ENCODE data around the gene UBXN11.
"Not testable (repeated sequence)": the region's sequence is repeated elsewhere in the genome, so short reads cannot be mapped to it uniquely, and the experiment has no call there.

Gene UBXN11

DNA sequence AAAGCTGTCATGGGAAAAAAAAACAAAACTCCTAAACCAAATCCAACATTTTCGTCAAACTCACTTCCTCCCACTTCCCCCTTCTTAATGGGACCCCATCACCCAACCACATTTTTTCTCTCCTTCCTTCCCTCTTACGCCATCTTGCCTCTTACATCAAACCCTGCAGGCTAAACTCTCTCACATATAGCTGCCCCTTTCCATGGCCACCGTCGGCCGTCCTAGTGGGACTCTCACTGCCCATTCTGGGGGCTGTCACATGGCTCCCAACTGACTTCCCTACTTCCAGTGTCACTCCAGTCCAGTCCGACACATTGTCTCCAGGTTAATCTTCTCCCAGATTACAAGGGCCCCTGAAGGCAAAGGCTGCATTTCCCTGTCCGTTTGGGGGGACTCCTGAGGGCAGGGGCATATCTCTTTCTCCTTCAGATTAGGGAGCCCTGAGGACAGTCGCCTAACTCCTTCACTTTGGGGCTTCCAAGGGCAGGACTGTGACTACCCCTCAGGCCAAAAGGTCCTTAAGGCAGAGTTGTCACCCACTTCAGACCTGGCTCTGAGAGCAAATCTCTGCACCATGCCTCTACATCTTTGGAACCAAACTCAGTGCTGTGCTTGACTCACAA, 658 bp downstream of the UBXN11 start:
- DNase-seq: no peak

DNA sequence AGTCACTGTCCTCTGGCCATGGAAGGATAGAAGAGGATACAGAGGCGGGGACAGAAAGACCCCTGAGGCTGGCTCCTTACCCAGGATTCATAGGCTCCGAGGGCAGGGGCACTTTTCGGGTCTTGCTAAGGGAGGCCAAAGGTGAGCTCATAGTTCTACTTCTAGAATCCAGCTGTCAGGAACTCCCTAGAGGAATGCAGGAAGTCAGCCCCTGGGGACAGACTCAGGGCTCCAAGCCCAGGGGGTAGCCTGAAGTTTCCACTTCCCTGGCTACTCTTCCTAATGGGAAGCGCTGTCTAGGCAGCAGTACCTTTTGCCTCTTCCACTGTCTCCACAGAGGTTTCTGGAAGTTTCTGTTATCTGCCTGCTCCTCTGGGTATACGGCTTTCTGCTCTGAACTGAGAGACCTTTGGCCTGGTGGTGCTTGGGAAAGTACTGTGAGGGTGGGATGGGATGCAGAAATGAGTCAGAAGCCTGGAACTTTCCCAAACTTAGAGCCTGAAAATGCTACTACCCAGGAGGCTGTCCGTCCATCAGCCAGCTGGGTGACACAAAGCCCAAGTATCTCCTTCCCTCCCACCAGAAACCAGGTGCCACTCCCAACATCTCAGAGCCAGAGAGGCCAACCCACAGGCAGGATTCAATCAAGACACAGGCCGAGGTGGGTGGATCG, 3.6 kb downstream of the UBXN11 start:
- DNase-seq: no peak

DNA sequence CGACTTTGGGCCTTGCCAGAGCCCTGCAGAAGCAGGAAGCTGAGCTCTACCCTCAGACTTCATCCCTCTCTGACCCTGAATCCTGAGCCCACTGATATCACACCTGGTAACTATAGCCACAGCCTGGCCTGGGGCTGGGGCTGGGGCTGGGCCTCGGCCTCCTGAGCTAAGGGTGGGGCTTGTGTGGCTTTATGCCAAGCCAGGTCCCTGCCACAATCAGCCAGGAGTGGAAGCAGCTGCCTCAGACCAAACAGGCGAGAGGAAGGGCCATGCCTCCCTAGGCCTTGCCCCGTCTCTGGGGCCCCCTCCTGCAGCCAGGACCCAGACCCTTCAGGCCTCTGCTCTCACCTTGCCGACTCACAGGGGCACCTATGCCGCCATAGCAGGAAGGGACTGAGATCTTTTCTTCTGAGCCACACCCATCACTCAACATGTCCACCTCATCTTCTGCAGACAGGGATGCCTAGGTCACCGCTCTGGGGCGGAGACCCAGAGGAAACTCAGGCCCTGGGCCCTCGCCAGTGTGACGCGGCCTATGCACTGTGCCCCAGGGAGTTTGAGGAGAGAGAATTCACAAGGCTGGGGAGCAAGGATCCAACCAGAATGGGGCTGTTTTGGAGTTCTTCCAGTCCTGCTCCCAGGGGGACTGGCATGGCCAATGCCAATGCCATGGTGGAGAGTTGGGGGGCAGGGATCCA, 5.7 kb downstream of the UBXN11 start:
- no peak for DNase-seq

DNA sequence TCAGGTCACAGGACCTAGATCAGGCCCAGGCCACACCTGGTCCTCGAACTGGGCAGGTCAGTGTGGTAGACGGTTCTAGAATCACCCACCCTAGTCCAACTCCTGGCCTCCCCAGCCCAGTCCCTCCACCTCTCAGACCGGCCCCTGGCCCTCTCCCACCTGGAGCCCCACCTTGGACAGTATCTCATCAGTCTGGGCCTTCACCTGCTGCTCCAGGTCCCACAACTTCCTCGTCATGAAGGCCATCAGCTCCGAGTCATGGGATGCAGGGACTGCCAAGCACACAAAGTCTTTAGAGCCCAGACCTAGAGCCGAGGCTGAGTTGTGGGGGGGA, 8.7 kb downstream of the UBXN11 start:
- no peak for DNase-seq

DNA sequence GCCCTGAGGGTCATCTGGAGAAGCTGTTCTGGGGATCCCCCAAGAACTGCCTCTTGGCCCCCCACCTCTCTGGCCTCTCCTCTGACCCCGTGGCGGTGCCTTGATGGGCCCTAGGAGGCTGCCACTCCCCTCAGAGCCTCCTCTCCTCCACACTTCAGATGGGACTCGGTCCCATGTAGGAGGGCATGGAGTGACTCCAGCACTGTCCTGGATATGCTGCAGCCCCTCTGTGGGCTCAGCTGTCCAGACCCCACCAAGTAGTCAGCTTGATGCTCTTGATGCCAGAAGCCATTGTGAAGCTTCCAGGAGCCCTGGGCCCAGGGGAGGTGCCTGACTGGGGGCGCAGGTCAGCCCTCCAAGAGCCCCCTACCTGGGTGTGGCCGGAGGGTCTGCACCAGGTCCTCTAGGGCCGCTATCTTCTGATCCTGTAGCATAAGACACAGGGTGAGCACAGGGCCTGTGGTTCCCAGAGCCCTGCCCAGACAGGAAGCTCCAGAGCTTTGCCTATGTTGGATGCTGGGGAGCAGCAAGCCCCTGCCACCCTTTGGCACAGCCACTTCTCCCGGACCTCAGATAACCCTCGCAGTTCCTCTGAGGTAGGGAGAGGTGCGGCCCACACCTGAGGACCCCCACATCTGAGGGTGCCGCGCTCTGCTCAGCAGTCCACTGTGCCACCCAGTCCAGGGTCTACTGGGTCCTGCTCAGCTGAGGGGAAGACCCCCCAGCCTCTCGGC, 9.2 kb downstream of the UBXN11 start:
- no peak for DNase-seq

DNA sequence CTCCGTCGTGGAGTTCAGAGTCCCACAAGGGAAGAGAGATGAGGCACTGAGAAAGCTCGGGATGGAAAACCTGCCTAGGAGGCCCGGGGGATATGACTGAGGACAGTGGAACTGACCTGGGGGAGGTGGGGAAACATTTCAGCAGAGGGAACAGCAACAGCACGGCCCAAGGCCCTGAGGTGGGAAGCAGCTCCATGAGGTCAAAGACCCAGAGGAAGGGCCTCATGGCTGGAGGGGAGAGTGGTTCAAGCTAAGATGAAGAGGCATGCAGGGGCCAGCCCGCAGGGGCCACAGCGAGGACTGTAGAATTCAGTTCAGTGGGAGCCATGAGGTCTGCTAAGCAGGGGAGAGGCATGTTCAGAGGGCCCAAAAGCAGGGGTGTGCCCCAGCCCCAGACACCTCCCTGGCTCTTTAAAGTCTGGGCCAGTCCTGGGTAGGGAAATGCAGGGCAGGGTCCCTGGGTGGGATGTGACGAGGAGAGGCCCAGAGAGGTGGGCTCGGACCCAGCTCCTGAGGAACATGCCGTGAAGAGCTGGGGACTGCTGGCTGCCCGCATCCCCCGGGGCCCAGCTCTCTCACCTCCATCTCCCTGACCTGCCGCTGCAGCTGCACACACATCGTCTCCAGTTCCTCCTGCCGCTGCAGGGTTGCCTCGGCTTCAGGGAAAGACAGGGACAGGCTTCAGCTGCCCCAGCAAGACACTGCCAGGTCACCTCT, 9.9 kb downstream of the UBXN11 start:
- DNase-seq: no peak

DNA sequence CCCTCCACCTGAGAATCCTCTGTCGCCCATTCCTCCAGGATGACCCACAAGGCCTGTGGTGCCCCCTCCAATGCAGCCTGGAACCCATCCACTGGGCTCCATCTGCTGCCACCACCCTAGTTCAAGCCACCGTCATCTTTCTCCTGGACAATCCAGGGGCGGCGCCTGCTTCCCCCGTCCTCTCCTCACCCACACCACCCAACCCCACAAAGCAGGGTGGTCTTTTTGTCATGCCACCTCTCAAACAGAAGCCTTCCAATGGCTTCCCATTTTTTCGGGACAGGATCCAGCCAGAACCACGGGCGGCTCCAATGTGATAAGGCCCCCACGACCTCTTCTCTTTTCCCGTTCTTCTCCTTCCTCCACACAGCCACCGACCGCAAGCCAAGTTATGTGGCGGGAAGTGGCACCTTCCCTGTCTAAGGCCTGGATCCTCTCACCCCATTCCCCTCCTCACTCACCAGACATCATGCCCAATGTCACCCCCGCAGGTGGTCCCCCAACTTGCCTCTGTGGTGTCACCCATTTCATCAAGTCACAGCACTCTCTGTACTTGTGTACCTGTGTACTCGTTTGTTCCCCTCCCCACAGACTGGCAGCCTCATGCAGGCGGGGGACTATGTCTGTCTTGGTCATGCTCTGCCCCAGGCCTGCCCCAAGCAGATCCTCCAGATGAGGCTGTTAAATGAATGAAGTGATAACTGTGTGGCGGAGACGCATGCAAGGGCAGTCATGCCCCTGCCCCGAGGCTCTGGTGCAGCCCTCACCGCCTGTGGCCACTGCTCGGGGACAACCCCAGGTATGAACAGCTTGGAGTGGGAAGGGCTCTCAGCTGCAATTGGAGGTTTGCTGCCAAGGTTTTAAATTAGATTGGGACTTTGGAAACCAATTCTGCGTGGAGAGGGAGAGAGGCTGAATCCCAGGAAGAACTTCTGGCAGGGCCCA, 11.0 kb downstream of the UBXN11 start:
- DNase-seq: no peak

DNA sequence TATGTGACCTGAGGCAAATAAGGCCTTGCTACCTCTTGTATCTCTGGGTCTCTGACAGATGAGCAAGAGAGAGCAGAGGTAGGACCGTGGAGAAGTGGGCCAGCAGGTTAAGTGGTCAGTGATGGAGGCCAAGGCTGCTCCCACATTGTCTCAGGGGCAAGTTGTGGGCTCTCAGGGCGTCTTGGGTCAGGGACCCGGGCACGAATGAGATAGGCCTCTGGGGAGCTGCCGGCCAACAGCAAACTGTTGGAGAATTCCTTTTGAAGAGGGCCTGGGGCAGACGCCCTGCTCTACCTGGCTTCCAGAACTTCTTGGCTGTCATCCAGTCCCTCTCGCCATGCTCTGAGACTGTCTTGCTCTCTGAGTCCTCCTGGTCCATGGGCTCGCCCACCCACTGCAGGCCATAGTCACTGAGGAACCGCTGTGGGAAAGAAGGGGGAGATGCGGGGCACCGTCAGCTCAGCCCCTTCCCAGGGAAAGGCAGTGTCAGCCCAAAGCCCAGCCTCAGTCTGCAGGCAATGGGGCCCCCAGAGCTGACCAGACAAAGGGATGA, 12.4 kb downstream of the UBXN11 start:
- no peak for DNase-seq

DNA sequence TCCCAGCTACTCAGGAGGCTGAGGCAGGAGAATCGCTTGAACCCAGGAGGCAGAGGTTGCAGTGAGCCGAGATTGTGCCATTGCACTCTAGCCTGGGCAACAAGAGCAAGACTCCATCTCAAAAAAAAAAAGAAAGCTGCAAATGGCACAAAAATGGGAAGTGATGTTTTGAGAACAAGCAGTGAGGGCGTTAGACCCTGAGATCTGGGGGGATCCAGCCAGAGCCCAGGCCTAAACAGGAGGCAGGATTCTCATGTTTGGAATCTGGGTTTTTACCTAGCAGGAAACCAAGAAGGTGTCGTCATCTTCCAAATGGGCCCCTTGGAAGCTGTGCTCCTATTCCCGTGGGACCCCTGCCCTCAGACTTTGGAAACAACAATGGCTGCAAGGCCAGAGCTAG, 13.7 kb downstream of the UBXN11 start:
- not testable (repeated sequence) for DNase-seq

DNA sequence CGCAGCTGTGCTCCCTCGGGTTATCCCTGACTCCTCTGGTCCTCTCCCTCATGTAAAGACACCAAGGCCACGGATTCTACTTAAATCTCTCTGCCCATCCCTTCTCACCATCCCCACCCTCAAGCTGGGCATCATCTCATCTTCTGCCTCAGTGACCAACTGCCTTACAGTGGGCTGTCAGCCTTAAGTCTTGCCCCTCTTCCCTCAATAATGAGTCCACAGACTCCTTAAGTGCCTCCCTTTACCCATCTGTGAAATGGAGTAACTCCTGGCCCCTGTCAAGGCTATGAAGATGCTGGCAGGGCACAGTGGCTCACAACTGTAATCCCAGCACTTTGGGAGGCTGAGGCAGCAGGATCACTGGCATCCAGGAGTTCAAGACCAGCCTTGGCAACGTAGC, 14.5 kb downstream of the UBXN11 start:
- no peak for DNase-seq

DNA sequence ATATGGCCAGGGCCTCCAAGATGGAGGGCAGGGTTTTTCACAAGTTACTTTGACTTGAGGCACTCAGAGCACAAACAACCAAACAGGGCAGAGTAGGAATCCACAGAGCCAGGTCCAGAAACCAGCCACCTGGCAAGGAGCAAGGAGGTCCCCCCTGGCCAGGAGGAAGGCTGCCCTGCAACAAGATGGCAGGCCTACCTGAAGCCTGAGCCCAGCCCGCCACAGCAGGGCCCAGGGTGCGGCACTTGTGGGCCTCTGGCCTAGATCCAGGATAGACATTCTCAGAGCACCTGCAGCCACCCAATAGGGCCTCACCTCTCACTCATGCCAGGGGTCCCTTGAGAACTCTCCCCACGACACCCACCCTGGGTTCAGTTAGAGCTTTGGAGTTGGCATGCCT, 15.0 kb downstream of the UBXN11 start:
- DNase-seq: no peak

DNA sequence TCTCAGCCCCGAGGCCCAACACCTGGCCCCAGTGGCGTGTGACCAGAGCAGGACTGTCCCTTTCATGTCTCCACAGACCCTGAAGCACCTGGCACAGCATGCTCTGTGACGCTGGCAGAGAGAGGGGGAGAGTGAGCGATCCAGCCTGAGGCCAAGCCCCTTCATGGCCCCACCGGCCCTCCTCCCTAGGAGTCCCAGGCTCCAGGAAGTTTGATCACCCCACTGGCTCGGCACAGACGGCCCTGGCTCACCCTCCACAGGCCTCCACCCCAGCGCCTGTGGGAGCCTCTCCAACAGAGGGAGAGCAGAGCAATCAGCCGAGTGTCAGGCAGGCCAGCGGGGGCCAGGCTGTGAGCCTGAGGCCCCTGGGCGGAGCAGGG, 15.6 kb downstream of the UBXN11 start:
- no peak for DNase-seq

DNA sequence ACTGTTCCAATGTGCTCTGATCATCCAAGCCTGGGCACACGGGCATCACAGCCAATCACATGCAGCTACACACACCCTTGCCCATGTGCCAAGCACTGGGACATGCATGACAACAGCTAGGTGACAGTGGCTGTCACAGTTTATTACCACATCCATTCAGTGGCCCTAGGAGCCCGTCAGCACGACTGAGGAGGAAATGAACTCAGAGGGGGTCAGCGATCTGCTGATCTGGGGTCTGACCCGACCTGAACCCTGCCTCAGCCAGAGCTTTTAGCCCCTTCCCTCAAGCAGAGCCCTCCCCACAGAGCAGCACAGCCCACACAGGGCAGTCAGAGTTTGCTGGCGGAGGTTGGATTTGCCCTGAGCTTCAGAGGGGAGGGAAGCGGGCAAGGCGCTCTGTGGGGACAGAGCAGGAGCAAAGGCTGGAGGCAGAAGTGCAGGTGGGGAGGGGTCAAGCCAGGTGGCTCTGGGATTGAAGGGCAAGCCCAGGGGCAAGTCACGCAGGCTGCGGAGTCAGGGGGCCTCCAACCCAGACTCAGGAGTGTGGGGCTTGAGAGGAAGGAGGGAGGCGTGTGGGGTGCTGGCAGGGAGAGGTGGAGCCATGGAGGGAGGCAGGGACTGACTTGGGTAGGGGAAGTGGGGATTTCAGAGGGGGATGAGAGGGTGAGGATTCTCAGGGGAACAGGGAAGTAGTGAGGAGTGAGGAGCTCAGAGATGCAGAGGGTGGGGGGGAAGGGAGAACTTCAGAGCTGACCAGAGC, 16.1 kb downstream of the UBXN11 start:
- no peak for DNase-seq

DNA sequence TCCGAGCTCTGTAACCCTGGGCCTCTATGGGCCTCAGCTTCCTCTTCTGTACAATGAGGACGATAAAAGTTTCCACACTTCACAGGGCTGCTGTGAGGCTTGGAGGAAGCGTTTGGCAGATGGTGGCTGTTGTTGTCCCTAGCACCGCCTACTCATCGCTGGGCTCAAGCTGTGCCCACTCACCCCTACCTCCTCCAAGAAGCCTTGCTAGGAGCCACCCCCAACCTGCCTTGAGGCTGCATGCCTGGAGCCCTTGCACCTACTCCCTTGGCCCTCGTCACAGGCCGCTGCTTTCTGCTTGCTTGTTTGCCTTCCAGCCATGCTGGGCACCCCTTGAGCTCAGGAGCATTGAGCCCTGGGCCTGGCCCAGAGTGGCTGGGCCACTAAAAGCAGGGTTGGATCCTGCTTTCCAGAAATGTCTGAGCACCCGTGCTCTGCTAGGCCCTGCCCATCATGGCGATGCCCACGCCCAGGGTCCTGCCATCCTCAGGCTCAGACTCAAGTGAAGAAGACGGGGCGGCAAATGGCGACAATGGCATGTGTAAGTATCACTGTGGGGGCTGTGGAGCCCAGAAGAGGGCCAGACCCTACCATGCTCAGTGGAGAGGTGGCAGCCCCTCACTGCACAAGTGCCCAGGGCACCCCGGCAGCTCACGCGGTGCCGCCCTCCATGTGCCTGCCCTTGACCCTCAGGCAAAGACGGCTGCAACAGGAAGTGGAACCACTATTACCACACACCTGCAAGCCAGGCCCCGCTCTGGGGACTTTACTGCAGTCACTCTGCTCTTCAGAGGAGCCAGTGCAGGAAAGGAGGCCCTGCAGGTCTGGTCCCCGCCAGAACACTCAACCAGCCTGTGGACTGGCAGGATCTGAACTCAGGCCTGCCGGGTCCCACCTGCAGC, 17.0 kb downstream of the UBXN11 start:
- peak; percentile 46 for DNase-seq

DNA sequence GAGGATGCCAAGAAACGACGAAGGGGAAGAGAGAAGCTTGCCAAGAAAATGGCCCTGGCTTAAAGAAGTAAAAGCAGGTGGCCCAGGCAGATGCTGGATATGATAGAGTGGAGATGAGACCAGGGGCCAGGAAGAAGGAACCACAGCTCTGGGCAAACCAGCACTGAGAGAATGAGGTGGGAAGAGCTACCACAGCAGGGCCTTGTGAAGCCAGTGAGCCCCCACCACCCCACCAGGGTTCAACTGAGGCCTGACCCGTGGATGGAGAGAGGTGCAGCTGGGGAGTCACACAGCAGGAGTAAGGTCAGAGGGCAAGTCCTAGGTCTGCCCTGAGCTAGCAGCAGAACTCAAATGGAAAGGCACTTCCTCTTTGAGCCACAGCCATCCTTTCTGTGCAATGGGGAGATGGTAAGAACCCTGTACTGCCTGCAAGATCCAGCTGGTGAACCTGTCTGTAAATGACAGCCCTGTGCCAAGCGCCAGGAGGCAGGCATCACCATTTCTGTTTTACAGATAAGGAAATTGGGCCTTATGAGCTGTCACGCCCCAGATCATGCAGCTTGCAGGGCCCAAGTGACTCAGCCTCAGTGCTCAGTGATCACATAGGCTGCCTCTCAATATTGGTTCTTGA, 18.0 kb downstream of the UBXN11 start:
- DNase-seq: peak; percentile 52

DNA sequence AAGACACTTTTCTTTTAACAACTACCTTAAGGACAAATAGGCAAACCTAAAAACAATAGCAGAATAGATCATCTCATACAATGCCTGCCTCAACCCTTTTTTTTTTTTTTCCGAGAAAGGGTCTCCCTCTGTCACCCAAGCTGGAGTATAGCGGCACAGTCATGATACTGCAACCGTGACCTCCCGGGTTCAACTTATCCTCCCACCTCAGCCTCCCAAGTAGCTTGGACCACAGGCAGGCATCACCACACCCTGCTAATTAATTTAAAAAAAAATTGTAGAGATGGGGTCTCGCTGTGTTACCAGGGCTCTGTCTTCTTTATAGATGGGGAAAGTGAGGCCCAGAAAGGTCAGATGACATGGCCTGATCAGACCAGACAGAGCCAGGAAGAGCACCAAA, 18.6 kb downstream of the UBXN11 start:
- no peak for DNase-seq

DNA sequence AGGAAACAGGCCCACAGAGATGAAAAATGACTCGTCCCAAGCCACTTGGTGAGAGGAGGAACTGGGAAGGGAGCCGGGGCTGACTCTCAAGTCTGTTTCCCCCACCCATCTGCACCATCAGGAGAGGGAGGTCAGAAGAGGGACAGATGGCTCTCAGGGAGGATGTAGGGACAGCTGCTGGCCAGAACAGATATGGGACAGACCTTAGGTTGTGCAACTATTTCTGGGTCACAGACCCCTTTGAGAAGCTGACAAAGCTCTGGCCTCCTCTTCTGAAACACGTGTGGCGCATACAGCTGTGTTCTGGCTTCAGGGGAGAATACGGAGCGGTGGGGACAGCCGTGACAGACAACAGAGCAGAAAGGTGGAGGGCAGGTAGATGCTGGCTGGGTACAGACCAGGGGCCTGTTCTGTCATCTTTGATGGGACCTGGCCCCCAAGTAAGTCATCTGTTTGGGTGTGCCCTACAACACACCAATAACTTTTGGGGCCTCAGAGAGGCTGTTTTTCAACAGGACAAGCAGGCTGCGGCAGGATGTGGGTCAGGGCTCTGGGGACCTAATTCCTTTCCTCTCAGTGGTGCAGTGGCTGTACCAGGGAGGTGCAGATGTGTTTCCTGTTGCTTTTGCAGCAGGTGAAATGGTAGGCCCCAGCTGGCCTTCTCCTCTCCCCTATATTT, 19.3 kb downstream of the UBXN11 start:
- DNase-seq: peak; percentile 80

DNA sequence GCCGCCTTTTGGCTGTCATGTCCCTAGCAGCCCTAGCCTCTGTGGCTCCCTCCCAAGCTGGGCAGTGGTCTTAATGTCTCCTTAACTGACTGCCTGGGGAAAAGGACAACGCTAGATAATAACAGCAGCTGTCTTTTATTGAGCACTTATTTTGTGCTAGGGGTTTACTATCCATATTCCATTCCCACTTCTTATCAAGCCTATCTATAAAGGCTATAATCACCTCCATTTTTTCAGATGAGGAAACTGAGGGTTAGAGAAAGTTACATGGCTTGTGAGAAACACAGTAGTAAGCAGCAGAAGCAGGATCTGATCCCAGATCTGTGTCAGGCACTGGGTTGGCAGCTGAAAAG, 20.4 kb downstream of the UBXN11 start:
- no peak for DNase-seq
